ENCODE data around the gene L2HGDH.
"Not testable (repeated sequence)": the region's sequence is repeated elsewhere in the genome, so short reads cannot be mapped to it uniquely, and the experiment has no call there.

The L2HGDH gene

DNA sequence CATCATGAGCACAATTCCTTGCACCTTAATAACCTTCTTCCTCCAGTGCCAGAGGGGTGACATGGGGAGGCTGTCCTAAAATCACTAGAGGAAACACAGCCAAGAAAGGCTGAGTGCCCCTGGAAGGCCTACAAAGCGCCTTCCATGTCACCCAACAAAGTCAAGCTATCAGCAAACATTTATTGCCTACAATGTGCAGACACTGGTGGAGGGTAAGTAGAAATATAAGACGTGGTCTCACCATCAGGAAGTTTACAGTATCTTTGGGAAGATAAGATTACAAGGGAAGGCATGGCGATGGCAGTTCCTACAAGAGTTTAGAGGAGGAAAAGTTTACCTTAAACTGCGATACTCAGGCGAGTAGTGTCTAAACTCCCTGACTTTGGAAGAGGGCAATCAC, 28.0 kb upstream of the L2HGDH start:
- DNase-seq (ENCODE audit: insufficient read length, low spot score) (no peak), FAIRE-seq (no peak)

DNA sequence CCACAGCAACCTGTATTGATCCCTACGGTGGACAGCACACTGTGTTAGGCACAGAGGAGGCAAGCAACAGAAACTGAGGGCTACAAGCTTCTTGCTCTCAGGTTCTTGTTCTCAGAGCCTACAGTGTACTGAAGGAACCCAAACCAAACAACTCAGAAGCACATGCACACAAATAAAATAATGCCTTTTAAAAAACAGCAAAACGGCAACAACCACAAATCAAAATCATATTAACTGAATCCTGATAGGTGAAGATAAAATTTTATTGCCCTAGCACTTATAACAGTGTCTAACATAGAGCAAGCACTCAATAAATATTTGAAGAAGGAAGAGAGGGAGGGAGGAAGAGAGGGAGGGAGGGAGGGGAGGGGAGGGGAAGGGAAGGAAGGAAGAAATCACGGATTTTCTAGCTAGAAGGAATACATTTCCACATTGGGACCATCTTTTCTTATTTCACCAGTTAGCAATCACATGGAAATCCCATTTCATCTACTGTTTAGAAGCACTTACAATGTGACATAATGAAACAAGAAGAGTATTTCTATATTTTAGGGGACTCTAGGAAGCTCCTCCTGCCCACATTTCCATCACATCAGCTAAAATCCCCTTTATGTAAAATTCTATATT, 27.3 kb upstream of the L2HGDH start:
- DNase-seq (ENCODE audit: insufficient read length, low spot score) (no peak), FAIRE-seq (no peak)

DNA sequence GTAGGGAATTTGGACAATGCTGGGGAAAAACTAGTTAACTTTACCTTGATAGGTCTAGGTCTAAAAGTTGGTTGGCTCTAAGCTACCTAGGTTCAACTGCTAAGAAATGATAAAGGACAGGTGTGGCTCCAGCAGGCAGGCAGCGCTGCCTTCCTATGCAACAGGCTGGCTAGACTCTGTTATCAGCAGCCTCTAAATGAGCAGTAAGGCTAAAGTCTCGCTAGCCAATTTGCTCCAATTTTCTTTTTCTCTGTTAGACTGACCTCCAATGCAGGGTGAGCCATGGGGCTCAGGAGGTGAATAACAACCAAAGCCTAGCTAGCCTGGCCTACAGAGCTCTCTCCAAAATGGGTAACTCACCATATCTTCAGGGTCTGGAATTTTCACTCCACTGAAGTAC, 26.6 kb upstream of the L2HGDH start:
- DNase-seq (ENCODE audit: insufficient read length, low spot score) = no peak
- FAIRE-seq = no peak

DNA sequence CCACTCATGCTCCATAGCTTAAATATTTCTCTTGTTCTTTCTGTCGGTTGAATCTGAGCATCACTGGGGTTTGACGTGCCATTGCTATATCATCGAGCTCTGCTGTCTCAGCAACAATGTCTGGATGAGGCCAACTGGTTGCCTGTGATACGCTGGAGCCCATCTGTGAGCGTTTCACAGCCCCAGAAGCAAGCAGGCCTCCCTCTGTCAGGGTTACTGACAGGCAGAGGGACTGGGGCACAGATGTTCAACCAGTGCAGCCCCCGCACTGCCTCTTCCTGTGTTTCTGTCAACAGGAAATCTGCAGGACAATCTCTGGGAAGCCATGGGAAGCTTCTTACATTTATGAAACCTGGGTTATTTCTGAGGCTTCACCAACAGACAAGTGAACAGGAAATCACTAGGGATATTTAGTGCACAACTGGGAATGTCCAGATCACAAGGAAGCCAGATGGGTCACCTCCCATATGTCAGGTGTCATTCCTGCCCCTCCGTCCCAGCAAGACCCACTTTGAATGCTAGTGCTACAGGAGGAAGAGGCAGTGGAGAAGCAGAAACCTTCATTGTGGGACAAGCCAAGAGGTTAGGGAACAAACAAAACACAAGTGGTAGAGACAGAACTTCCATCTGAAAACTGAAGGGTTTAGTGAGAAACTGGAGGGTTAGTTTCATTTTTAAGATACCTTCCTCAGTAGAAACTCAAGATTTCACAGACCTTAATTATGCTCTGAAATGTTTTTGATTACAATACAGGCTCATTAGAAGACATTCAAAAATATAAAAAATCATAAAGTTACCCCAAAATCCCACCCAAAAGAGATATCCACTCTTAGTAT, 24.2 kb upstream of the L2HGDH start:
- no peak for FAIRE-seq
- no peak for DNase-seq (ENCODE audit: insufficient read length, low spot score)

DNA sequence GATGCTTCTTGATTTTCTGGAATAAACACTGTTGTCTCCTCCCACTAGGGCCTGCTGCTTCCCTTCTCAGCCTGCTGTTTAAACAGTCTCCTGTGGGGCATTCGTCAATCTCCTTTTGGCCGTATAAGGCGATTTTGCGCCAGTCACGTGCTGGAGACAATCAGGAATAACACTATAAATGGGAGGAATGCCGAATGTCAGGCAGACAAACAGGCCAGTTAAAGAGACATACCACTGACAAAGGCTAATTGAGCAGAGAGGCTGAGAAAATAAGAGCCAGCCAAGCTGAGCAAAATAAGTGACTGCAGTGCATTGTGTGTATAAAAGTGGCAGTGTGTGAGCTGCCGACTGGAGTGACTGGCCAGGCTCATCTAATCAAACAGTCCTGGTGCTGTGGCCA, 23.4 kb upstream of the L2HGDH start:
- no peak for DNase-seq (ENCODE audit: insufficient read length, low spot score)
- no peak for FAIRE-seq

DNA sequence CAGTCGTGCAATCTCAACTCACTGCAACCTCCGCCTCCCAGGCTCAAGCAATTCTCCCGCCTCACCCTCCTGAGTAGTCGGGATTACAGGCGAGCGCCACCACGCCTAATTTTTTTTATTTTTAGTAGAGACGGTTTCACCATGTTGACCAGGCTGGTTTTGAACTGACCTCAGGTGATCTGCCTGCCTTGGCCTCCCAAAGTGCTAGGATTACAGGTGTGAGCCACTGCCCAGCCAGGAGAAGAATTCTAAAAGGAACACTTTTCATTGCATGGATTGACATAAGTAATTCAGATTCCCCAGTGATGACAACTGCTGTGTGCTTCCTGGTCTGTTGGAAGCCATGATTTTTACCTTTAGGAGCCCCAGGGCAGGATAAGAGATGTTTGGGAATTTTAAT, 22.2 kb upstream of the L2HGDH start:
- DNase-seq (ENCODE audit: insufficient read length, low spot score) = no peak
- no peak for FAIRE-seq

DNA sequence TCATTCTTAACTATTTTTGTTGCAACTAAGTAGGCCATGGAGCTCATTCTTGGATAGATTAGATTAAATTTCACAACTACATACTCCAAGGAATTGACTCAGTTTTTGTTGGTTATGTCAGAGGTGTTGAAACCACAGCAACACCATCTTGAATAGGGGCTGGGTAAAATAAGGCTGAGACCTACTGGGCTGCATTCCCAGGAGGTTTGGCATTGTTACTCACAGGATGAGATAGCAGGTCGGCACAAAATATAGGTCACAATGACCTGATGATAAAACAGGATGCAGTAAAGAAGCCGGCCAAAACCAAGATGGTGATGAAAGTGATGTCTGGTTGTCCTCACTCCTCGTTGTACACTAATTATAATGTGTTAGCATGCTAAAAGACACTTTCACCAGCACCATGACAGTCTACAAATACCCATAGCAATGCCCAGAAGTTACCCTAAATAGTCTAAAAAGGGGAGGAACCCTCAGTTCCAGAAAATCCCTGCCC, 21.0 kb upstream of the L2HGDH start:
- no peak for FAIRE-seq

DNA sequence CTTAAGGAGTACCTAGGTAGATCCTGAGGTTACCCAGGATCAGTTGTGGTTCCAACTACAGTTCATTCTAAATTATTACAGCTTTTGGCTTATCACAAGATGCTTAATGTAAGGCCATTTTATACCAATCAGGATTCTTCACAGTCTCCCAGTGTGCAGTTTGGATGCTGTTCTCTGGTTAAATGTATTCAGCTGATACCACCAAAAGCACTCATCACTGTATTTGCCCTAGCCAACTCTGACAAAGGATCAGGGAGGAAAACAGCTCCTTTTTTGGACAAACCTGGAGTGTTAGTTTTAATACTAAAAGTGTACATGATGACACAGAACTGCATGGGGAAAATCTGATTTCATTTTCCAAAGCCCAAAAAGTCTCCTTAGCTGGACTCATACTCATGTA, 19.6 kb upstream of the L2HGDH start:
- no peak for DNase-seq (ENCODE audit: insufficient read length, low spot score)
- no peak for FAIRE-seq

More for the DNA sequence above, 21.0 kb upstream of the L2HGDH start:
- no peak for DNase-seq (ENCODE audit: insufficient read length, low spot score)

DNA sequence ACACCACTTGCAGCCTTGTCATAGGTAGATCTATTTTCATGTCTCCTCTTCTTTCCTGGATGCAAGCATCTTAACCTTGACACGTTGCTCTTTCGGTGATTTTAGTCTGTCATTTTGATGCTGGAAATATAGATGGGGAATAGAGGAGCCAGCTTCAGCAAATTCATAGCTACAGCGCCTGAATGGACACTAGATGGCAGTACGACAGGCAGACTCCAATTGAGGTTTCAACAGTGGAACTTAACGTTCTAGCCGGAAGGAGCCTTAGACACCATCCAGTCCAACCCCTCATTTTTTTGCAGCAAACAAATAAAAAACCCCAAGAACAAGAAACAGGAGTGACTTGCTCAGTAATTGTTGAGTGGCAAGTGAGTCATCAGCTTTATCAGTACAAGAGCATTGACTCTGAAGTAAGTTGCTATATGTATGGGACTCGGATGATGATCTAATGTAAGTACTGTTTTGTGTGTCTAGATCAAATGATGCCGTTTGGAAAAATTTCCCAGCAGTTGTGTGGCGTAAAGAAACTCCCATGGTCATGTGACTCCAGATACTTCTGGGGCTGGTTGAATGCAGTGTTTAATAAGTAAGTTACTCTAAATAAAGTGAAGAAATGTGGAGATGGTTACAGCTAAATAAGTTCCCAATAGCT, 9.1 kb upstream of the L2HGDH start:
- peak; percentile 74 for FAIRE-seq

DNA sequence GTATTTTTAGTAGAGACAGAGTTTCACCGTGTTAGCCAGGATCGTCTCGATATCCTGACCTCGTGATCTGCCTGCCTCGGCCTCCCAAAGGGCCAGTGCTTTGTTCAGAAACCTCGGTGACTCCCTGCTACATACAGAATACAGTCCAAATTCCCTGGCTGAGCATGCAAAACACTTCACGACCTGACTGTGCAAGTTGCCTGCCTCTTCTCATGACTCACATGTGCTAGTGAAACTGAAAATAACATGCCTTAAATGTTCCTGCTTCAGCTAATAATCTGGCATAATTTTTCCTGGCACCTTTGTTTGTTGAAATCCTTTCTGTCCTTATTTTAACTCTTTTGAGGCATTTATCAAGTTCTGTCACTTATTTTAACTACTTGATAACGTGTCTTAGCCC, 8.3 kb upstream of the L2HGDH start:
- FAIRE-seq (no peak), DNase-seq (ENCODE audit: insufficient read length, low spot score) (no peak)

More for the DNA sequence above, 9.1 kb upstream of the L2HGDH start:
- peak; percentile 77 for DNase-seq (ENCODE audit: insufficient read length, low spot score)

DNA sequence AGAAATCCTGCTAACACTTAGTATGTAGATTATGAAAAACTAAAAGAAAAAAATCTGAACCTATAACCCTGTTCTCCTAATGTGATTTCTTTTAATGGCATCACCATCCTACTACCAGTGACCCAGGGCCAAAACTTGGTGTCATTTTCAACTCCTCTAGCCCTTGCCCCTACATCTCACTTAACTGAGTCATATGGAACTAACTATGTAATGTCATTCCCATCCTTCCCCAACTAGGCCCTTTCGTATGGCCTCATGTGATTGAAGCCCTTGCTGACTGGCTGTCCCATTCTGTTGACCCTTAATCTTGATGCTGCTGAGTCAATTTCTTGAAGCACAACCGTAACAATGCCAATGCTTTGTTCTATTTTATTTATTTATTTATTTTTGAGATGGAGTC, 7.7 kb upstream of the L2HGDH start:
- DNase-seq (ENCODE audit: insufficient read length, low spot score) (no peak), FAIRE-seq (no peak)

DNA sequence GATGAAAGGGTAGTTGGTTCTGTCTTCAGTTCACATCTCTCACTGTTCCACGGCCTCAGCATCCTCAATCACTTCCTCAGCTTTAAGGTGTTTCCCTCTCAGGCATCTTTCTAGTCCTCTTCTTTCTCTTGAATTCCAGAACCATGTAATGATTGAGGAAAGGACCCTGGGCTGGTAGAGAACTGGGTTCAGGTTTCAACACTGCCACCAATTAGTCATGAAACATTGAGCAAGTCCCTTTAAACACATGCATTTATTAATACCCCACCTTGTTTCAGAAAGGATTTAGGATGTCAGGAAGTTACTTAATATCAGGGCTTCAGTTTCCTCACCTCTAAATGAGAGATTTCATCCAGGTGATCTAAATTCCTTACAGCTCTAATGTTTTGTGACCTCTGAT, 7.3 kb upstream of the L2HGDH start:
- DNase-seq (ENCODE audit: insufficient read length, low spot score) = no peak
- no peak for FAIRE-seq

DNA sequence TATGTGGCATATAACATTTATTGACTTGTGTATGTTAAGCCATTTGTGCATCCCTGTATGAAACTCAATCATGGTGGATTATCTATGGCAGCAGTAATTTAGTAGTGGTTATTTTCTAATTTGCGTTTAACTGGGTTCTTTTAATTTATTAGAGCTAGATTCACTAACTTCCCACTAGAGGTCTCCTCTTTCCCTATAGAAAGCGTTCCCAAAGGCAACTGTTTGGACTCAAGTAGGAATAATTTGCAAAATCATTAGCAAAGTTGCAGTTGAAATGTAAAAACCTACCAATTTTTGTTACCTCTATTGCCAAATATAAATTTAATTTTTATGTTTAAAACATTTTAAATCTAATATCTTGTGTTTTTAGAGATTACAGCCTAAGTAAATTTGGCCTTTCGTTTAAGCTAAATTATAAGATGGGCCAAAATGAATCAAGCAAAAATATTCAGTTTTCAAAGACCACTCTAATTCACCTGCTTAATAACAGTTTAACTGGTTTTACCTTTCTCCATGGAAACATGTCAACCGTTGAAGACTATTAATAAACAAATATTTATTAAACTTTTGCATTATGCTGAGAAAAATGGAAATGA, 6.1 kb upstream of the L2HGDH start:
- DNase-seq (ENCODE audit: insufficient read length, low spot score) (peak; percentile 20), FAIRE-seq (no peak)

DNA sequence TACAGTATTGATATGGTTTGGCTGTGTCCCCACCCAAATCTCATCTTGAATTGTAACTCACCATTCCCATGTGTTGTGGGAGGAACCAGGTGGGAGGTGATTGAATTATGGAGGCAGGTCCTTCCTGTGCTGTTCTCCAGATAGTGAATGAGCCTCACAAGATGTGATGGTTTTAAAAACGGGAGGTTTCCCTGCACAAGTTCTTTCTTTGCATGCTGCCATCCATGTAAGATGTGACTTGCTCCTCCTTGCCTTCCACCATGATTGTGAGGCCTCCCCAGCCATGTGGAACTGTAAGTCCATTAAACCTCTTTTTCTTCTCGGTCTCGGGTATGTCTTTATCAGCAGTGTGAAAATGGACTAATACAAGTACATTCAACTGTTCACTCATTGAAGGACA, 2.1 kb upstream of the L2HGDH start:
- FAIRE-seq; DNase-seq (ENCODE audit: insufficient read length, low spot score): not testable (repeated sequence)

DNA sequence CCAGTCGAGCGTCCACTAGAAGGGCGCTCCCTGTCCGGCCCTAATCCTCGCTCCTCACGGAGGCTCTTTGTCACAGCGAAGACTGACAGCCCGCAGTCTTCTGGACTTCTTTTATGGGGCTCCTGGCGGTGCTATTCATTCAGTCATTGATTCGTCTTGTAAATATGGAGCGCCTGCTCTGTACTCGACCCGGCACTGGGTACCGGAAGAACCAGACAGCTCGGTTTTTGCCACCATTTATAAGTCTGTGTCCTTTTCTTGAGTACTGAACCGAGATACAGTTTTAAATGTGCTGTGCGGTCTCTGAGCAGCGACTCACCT, 665 bp upstream of the L2HGDH start:
- no peak for FAIRE-seq
- no peak for DNase-seq (ENCODE audit: insufficient read length, low spot score)

DNA sequence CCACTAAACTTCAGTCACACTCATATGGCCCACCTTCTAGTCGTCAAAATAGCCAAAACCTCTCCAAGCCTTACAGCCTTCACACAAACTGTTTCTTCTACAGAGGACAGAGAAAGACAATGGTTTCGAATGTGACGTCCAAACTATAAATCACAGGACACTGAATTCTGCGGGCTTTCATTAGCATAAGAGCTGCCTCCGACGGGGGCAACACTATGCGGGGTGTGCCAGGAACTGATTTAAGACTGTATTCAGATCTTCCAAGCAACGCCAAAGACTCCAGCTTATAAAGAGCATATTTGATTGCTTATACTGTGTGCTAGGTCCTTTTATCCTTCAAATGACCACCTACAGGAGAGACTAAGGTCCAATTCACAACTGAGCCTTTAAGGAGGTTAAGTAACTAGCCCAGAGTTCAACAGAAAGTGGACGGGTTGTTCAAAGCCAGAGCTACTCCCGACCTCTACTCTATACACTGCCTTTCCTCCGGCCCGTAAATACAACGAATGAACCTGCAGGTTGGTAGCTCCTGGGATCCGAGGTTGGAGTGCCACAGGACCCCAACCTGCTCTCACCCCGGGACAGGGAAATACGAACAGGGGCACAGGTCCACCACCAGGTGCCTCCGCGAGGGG, 575 bp downstream of the L2HGDH start:
- no peak for FAIRE-seq

DNA sequence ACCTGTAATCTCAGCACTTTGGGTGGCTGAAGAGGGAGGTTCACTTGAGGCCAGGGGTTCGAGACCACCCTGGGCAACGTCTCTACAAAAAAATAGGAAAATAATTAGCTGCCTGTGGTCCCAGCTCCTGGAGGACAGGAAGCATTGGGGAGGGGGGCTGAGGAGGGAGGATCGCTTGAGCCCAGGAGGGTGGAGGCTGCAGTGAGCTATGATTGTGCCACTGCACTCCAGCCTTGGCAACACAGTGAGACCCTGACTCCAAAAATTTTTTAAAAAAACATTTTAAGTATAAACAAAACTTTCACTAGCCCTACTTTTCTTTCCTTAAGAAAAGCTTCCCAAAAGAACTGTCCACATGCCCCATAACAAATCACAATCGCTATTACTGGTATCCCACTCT, 1.6 kb downstream of the L2HGDH start:
- DNase-seq (ENCODE audit: insufficient read length, low spot score) = no peak
- FAIRE-seq = no peak

More for the DNA sequence above, 575 bp downstream of the L2HGDH start:
- DNase-seq (ENCODE audit: insufficient read length, low spot score) = peak; percentile 65

DNA sequence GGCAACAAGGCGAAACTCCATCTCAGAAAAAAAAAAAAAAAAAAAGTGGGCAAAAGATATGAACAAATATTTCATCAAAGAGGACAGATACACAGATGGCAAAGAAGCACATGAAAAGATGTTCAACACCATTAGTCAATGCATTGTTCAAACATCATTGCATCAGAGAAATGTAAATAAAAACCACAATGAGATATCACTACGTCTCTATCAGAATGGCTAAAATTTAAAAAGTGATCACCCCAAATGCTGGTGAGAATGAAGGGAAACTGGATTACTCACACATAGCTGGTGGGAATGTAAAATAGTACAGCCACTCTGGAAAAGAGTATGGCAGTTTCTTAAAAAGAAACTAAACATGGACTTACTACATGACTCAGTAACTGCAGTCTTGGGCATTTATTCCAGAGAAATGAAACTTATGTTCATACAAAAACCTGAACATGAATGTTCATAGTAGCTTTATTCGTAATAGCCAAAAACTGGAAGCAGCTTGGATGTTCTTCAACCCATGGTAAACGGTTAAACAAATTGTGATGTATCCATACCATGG, 3.6 kb downstream of the L2HGDH start:
- DNase-seq (ENCODE audit: insufficient read length, low spot score) = no peak
- FAIRE-seq = no peak

DNA sequence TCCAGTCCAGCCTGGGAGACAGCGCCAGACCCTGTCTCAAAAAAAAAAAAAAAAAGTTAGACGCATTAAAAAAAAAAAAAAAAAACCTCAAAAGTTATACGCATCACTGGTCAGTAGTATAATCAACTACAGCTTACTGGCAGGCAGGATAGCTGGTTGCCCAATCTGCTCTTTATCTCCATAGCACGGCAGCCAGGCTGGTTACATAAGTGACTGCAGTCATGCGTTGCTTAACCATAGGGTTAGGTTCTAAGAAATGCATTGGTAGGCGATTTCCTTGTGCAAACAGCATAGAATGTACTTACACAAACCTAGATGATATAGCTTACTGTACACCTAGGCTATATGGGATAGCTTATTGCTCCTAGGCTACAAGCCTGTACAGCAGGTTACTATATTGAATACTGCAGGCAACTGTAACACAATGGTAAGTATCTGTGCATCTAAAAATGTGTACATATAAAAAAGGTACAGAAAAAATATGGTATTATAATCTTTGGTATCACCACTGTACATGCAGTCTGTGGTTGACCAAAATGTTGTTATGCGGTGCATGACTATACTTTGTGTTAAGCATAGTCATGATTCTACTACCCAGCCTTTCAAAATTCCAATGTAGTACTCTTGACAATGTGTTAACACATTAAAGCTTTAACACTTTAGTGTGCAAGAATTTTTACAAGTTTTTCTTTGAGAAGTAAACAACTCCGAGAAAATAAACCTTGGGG, 8.1 kb downstream of the L2HGDH start:
- FAIRE-seq (no peak), DNase-seq (ENCODE audit: insufficient read length, low spot score) (no peak)

DNA sequence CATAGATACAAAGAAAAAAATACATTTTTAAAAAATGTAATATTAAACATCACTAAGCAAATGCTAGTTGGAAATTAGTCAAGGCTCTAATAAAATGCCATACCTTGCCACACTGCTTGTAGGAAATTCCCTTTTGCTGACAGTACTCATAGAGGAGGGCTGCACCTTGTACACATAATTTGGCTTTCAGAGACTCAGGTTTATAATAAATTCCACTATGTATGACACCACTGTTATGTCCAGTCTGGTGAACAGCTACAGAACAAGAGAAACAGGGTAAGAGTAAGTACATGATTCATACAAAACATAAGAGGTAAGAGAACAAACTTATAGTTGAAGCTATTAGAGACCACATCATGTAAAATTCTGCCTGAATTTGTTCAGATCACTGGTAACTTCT, 10.1 kb downstream of the L2HGDH start:
- DNase-seq (ENCODE audit: insufficient read length, low spot score) (no peak), FAIRE-seq (no peak)
